ENCODE data around the gene GNG10. TPM values are rescaled to one million over a fixed set of nuclear protein-coding genes. Genes with fewer than 3 reads are reported as not detected.
"Not testable (repeated sequence)": the region's sequence is repeated elsewhere in the genome, so short reads cannot be mapped to it uniquely, and the experiment has no call there.

Gene GNG10
- total RNA-seq (2022), result 17.8 and 21.5 TPM in 2 replicates
- percentile 29 among the genes with signal in this experiment for Bru-seq, nascent RNA
- percentile 86 among the genes with signal in this experiment for BruChase-seq, experiment 1, labeled RNA remaining after a 6-hour chase
- percentile 68 among the genes with signal in this experiment for BruChase-seq, experiment 2, labeled RNA remaining after a 2-hour chase
- long read RNA-seq, transcript GNG10-201 (3 exons, 1,491 nt), result major isoform, 51 of 52 reads
- long read RNA-seq, partial matches to known transcripts, result 0 of 52 reads
- long read RNA-seq, other reads (novel, unspliced or antisense), result 1 of 52 reads

GRCh38 chr9:111661150-111661801 is at the start of gene GNG10:
Gene GNG10, plus strand, starts transcription at chr9:111661605. Its CDS starts 30 bp downstream, at chr9:111661635.
- H3K27me3 Mint-ChIP-seq (ENCODE audit: unreplicated experiment), result no peaks in the 10 kb centered on the region
- H3K36me3 Mint-ChIP-seq (ENCODE audit: insufficient read depth, unreplicated experiment), result peaks cover 25% of the 10 kb centered on the region
- no peak for TF ChIP-seq CTCF (IDR thresholded peaks at IDR 0.05; ENCODE audit: unreplicated experiment)
- H3K27ac Mint-ChIP-seq (ENCODE audit: unreplicated experiment), result peak within 1 kb of the TSS; percentile 53
- H3K4me3 Mint-ChIP-seq (ENCODE audit: low read depth, unreplicated experiment), result peak within 1 kb of the TSS; percentile 94
- no peaks in the 10 kb centered on the region for H3K9me3 Mint-ChIP-seq (ENCODE audit: low read depth, unreplicated experiment)
- intact Hi-C loops (cut with micrococcal nuclease; ENCODE audit: unreplicated experiment), result no loop called here
- H3K4me1 Mint-ChIP-seq (ENCODE audit: low read depth, unreplicated experiment), result peaks cover 20% of the 10 kb centered on the region
- peak; percentile 65 for DNase-seq
- CTCF ChIA-PET, result no interaction called here
- BruUV-seq (replicated peaks), result no TSS peak

- Mint-ChIP-seq H3K27me3 (ENCODE audit: unreplicated experiment) (no peaks in the 10 kb centered on the region), H3K9me3 (ENCODE audit: low read depth, unreplicated experiment) (no peaks in the 10 kb centered on the region), H3K4me3 (ENCODE audit: low read depth, unreplicated experiment) (no peak overlapping the region), H3K4me1 (ENCODE audit: low read depth, unreplicated experiment) (peaks cover 11% of the 10 kb centered on the region), H3K27ac (ENCODE audit: unreplicated experiment) (no peak overlapping the region), H3K36me3 (ENCODE audit: insufficient read depth, unreplicated experiment) (no peaks in the 10 kb centered on the region)
- CTCF ChIA-PET, result interaction anchor here (0.7 to 1.0 kb wide), 2 partner anchors 9 to 41 kb away, joined by 3 to 8 read pairs; no protein-coding TSS in a partner anchor
- no TSS peak for BruUV-seq (replicated peaks)
- no peak for DNase-seq
- intact Hi-C loops (cut with micrococcal nuclease; ENCODE audit: unreplicated experiment), result no loop called here
- TF ChIP-seq CTCF (IDR thresholded peaks at IDR 0.05; ENCODE audit: unreplicated experiment), result no peak
Observed at GRCh38 chr9:111613436-111614040, 47.9 kb upstream of the GNG10 start.

GRCh38 chr9:111615928-111616327 is 45.5 kb upstream of the GNG10 start:
- no peak overlapping the region for H3K27ac Mint-ChIP-seq (ENCODE audit: unreplicated experiment)
- no peak overlapping the region for H3K4me3 Mint-ChIP-seq (ENCODE audit: low read depth, unreplicated experiment)
- TF ChIP-seq CTCF (IDR thresholded peaks at IDR 0.05; ENCODE audit: unreplicated experiment), result no peak
- no peaks in the 10 kb centered on the region for H3K9me3 Mint-ChIP-seq (ENCODE audit: low read depth, unreplicated experiment)
- CTCF ChIA-PET, result interaction anchor here (1.2 kb wide), 1 partner anchor 10 kb away, joined by 7 read pairs; no protein-coding TSS in a partner anchor
- H3K36me3 Mint-ChIP-seq (ENCODE audit: insufficient read depth, unreplicated experiment), result no peaks in the 10 kb centered on the region
- intact Hi-C loops (cut with micrococcal nuclease; ENCODE audit: unreplicated experiment), result no loop called here
- peaks cover 11% of the 10 kb centered on the region for H3K4me1 Mint-ChIP-seq (ENCODE audit: low read depth, unreplicated experiment)
- BruUV-seq (replicated peaks), result no TSS peak
- no peaks in the 10 kb centered on the region for H3K27me3 Mint-ChIP-seq (ENCODE audit: unreplicated experiment)
- DNase-seq, result no peak

GRCh38 chr9:111617349-111617748 is 44.1 kb upstream of the GNG10 start:
- H3K36me3 Mint-ChIP-seq (ENCODE audit: insufficient read depth, unreplicated experiment); H3K4me3 Mint-ChIP-seq (ENCODE audit: low read depth, unreplicated experiment); intact Hi-C loops (cut with micrococcal nuclease; ENCODE audit: unreplicated experiment); H3K9me3 Mint-ChIP-seq (ENCODE audit: low read depth, unreplicated experiment); CTCF ChIA-PET; H3K27ac Mint-ChIP-seq (ENCODE audit: unreplicated experiment); BruUV-seq (replicated peaks); DNase-seq; H3K27me3 Mint-ChIP-seq (ENCODE audit: unreplicated experiment): not testable (repeated sequence)
- H3K4me1 Mint-ChIP-seq (ENCODE audit: low read depth, unreplicated experiment), result peaks cover 11% of the 10 kb centered on the region

All from Calu3 (cell line).